HG03280 (cell line): Measurements from ENCODE around the gene F10.

Experiments used
- ATAC-seq: cut with Tn5 transposase; IDR thresholded peaks from one replicate; pipeline ENCODE4 v1.9.1; 2021; ENCODE audit warnings: mild to moderate bottlenecking, moderate library complexity; ENCODE audit not compliant: unreplicated experiment

F10 gene

GRCh38 chr13:113115363-113116205 lies 7.0 kb upstream of the F10 start:
- no peak for ATAC-seq

GRCh38 chr13:113116206-113116800 lies 6.3 kb upstream of the F10 start:
- ATAC-seq: no peak

DNA sequence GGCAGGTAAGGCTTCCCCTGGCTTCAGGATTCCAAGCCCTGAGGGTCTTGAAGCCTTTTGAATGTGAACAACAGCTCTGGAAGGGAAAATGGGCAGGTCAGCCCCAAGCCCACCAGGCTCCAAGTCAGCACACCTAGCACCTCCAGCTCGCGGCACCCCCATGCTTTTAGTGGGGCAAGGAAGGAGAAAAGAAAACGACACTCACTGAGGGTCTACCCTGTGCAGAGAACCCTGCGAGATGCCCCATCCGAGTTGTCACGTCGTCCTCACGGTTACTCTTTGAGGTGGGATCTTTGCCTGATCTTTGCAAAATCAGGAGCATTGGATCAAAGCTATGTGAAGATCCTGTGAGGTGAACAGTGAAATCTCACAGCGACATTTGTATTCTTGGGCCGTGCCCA lies 5.7 kb upstream of the F10 start:
- ATAC-seq: no peak

- no peak for ATAC-seq
These were observed 5.2 kb upstream of the F10 start for GRCh38 chr13:113117335-113117872.

GRCh38 chr13:113117911-113118260 lies 4.7 kb upstream of the F10 start:
- no peak for ATAC-seq

- ATAC-seq: no peak
These were observed 4.2 kb upstream of the F10 start for GRCh38 chr13:113118261-113119021.

- no peak for ATAC-seq
These were observed 3.3 kb upstream of the F10 start for GRCh38 chr13:113119166-113119821.

GRCh38 chr13:113119822-113120189 lies 2.8 kb upstream of the F10 start:
- ATAC-seq: no peak

DNA sequence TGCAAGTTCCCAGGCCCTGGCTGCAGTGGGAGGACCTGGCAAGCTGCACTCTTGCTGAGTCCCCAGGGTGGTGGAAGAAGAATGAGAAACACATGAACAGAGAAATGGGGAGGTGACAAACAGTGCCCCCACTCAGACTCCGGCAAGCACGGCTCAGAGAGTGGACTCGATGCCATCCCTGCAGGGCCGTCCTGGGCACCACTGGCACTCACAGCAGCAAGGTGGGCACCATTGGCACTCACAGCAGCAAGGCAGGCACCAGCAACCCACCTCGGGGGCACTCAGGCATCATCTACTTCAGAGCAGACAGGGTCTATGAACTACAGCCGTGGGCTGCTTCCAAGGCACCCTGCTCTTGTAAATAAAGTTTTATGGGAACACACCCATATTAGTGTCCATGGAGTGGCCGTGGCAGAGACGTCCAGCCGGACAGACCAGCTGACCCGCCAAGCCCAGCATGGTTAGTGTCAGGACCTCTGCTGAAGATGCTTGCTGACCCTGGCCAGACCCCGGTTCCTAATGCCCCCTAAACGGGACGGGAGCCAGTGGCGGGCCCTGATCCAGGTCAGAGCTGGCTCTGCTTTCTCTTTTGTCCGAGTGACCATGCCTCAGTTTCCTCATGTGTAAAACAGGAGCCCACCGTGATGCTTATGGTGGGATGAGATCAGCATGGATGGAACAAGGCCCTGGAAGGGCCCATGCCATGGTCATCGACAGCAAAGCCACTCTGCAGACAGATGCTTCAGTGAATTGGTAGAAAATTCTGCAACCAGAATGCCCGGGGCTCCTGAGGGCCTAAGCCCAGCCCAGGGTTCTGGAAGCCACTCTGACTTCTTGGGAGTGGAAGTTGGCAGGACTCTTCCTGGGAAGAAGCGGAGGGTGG lies 2.1 kb upstream of the F10 start:
- ATAC-seq: no peak

GRCh38 chr13:113121183-113121927 lies 1.2 kb upstream of the F10 start:
- no peak for ATAC-seq

DNA sequence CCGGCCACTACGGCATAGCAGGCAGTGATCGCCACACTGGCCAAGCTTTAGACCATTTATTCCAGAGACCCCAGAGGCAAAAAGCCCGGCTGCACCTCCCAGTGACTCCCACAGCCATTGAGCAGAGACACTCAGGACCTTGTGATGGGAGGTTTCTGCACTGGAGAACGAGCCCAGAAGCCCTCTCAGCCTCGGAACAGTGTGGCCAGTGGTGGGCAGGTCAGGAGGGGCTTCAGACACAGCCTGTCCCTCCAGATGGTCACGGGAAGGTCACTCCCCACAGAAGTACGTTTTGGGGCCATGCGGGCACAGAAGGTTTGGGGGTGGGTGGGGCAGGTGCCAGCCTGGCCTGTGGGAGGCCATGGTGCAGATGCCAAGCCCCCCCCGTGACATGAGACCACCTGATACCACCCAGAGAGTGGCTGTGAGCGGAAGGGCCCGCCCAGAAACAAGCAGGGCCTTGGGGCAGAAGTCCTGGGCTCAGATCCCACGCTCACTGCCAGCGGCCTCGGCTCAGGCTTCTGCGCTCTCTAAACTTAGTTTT lies 599 bp upstream of the F10 start:
- no peak for ATAC-seq

- ATAC-seq: no peak
These were observed 915 bp downstream of the F10 start for GRCh38 chr13:113123226-113124201.

GRCh38 chr13:113124211-113124970 lies 1.8 kb downstream of the F10 start:
- ATAC-seq: no peak

- no peak for ATAC-seq
These were observed 3.1 kb downstream of the F10 start for GRCh38 chr13:113125506-113126264.

DNA sequence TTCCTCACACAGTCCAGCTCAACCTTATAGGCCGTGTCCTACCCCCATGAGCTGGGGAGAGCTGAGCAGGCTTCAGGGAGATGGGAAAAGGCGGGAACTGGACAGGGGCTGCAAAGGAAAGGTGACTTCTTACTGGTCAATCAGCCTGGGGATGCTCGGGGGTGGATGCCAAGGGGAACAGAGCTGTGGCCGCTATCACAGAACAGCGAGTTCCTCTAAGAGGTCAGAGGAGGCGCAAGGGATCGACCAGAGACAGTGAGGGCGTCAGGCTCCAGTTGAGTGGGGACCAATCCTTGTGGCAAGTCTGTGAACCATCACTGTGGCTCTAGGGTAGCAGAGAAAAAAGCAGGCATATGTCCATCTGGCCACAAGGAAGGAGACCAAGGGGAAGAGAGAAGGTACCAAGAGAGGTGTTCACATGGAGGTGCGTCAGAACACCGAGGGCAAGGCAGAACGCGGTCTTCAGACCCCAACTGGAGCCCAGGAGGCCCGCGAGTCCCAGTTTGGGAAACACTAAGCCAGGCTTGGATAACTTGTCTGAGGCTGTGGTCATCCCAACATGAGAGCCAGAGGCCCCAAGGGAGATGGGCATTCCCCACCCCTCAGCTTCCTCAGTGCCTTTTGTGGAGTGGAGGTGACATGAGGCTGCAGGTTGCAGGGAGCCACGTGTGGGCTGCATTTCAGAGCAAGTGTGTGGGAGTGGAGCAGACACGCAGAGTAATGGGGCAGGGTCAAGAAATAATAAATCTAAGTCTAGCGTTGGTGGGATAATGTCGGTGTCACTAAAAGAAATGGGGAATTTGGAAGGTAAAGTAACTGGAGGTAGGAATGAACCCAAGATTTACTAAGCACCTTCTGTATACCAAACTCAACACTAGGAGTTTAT lies 3.9 kb downstream of the F10 start:
- ATAC-seq: no peak

GRCh38 chr13:113129480-113129879 lies 6.9 kb downstream of the F10 start:
- ATAC-seq: no peak
